C4-2B (cell line): ENCODE data around the gene SORL1-AS1.

Experiments
- H3K27ac ChIP-seq: fragments of 450-650 bp; 2 replicates; pipeline ENCODE4 v1.5.1; 2017
- CTCF ChIP-seq: fragments of 450-650 bp; conservative IDR thresholded peaks from 2 replicates; pipeline ENCODE4 v1.5.1; 2017; ENCODE audit warnings: mild to moderate bottlenecking
- ZFX ChIP-seq: fragments of 450-650 bp; IDR thresholded peaks from 2 replicates; pipeline ENCODE4 v1.6.1; 2017

SORL1-AS1 gene

DNA sequence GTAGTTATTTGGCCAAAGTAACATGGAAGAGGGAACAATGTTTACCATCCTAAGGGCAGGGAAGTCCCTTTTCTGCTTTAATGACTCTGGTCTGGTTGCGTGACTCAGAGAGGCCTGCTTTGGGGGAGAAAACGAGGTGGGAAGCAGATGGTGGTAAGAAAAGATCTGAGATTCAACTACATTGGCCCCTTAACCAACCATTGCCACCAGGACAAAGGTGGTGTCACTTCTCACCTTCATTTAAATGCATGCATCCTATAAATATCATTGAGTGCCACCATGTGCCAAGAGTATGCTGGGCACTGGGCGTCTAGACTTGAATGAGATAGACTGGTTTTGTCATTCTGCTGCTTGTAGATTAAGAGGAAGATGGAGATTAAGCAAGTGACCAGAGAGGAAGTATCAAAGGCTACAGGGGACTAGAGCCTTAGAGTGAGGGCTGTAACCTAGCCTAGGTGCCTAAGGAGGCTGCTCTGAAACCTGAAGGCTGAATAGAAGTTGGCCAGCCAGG lies 4.3 kb downstream of the SORL1-AS1 start:
- no peak for TF ChIP-seq CTCF
- no peak for TF ChIP-seq ZFX

GRCh38 chr11:121448011-121448410 lies 4.8 kb downstream of the SORL1-AS1 start:
- no peak for TF ChIP-seq CTCF
- no peak for TF ChIP-seq ZFX
- no peak overlapping the region for H3K27ac ChIP-seq

More for the DNA sequence above, 4.3 kb downstream of the SORL1-AS1 start:
- H3K27ac ChIP-seq: no peak overlapping the region

GRCh38 chr11:121446752-121447156 lies 6.0 kb downstream of the SORL1-AS1 start:
- no peak overlapping the region for H3K27ac ChIP-seq
- TF ChIP-seq CTCF (0 out of 2 replicates have a peak, but pooled peaks have one; percentile 7), ZFX (no peak)

DNA sequence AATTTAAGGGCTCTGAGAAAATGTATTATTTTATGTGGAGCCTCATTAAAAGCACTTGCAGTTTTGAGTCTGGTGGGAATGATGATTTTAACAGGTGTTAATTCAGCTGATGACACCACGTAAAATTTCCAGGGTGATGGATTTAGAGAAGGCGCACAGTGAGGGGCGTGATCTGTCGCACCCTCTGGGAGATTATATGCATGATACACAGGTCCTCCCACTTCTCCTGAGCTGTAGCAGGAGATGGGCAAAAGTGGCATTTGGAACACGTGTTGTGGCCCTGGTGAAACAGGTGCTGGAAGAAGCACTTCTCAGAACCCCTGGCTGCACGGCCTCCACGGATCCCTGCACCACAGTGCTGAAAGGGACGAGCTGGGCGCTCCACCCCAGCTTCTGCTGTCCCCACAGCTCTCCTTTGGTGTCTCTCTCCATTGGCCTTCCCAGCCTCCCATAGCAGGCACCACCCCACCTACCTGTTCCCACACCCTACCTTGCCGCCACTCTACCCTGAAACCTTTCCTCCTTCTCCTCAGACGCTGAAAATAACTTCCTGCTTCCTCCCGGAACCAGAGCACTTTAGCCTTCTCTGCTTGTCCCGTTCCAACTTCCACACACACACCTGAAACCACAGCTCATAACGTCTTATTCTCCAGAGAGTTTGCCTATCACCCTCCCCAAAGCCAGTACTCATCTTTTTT lies 7.5 kb downstream of the SORL1-AS1 start:
- TF ChIP-seq ZFX (no peak), CTCF (no peak)
- no peak overlapping the region; the same call in 1 of the 2 replicates for H3K27ac ChIP-seq

GRCh38 chr11:121444526-121444925 lies 8.2 kb downstream of the SORL1-AS1 start:
- no peak overlapping the region for H3K27ac ChIP-seq
- TF ChIP-seq CTCF: no peak
- TF ChIP-seq ZFX: no peak

- no peak overlapping the region for H3K27ac ChIP-seq
- TF ChIP-seq CTCF (no peak), ZFX (no peak)
Observed at GRCh38 chr11:121443688-121444275, 9.0 kb downstream of the SORL1-AS1 start.

- TF ChIP-seq CTCF (no peak), ZFX (no peak)
Observed at GRCh38 chr11:121441521-121441920, 11.2 kb downstream of the SORL1-AS1 start.

More at GRCh38 chr11:121441521-121441920, 11.2 kb downstream of the SORL1-AS1 start:
- H3K27ac ChIP-seq: no peak overlapping the region
